Suprapubic skin (tissue), 4 donors: ENCODE data around the gene PPP4R2. TPM values are rescaled to one million over a fixed set of nuclear protein-coding genes. Genes with fewer than 3 reads are reported as not detected.

Source experiments
- DNase-seq, 2 donors: peaks; one replicate each; pipeline ENCODE4 v3.0.0-alpha.2; 2019; ENCODE audit warnings: low spot score in 2 of 2
- H3K27ac ChIP-seq: fragments of 200-600 bp; sonication (generic); one replicate; pipeline ENCODE4 v1.5.1; 2019
- H3K27me3 ChIP-seq: fragments of 200-600 bp; sonication (generic); one replicate; pipeline ENCODE4 v1.5.1; 2019
- H3K36me3 ChIP-seq: fragments of 200-600 bp; sonication (generic); one replicate; pipeline ENCODE4 v1.5.1; 2019
- H3K4me1 ChIP-seq: fragments of 200-600 bp; sonication (generic); one replicate; pipeline ENCODE4 v1.5.1; 2019
- H3K4me3 ChIP-seq: fragments of 200-600 bp; sonication (generic); one replicate; pipeline ENCODE4 v1.5.1; 2019; ENCODE audit warnings: mild to moderate bottlenecking
- H3K9me3 ChIP-seq: fragments of 200-600 bp; sonication (generic); one replicate; pipeline ENCODE4 v1.5.1; 2019
- CTCF ChIP-seq, 2 donors: fragments of 200-600 bp in 1 of 2; fragments of 450-650 bp in 1 of 2; sonication (generic) in 1 of 2; IDR thresholded peaks; one replicate each; pipeline ENCODE4 v1.5.1; 2016 to 2019; ENCODE audit warnings: antibody characterized with exemption in 2 of 2, mild to moderate bottlenecking in 1 of 2, moderate library complexity in 1 of 2
- EP300 ChIP-seq: sonication (generic); formaldehyde crosslinking; IDR thresholded peaks from one replicate; pipeline ENCODE4 v1.6.1; 2017; ENCODE audit warnings: antibody characterized with exemption
- POLR2A ChIP-seq, 2 donors: fragments of 450-650 bp; IDR thresholded peaks; one replicate each; pipeline ENCODE4 v1.6.1; 2017; ENCODE audit warnings: antibody characterized with exemption in 2 of 2, mild to moderate bottlenecking in 2 of 2, moderate library complexity in 2 of 2
- POLR2AphosphoS5 ChIP-seq, 3 donors: sonication (generic); formaldehyde crosslinking; IDR thresholded peaks; one replicate each; pipeline ENCODE4 v1.6.1; 2017; ENCODE audit warnings: antibody characterized with exemption in 3 of 3
- WGBS: methylation state at CpG from one replicate; pipeline ENCODE4 v1.1.5; 2018; 5-methylcytosine and 5-hydroxymethylcytosine counted together
- total RNA-seq, 4 donors: library from RNA; depleted of rRNA; stranded (reverse); fragments of >200 nt; gene quantifications; one replicate each; pipeline ENCODE4 v1.1.0, GENCODE V29; 2016

Gene PPP4R2
- total RNA-seq, 4 donors from 2014 or later = 24.4 to 46.3 (median 36.6) TPM

- Histone ChIP-seq H3K4me3 (no peak overlapping the region), H3K27me3 (no peaks in the 10 kb centered on the region), H3K36me3 (no peaks in the 10 kb centered on the region), H3K9me3 (no peaks in the 10 kb centered on the region), H3K4me1 (peaks cover 8% of the 10 kb centered on the region), H3K27ac (no peak overlapping the region)
- 86% methylated on average over 2 of the region's 2 CpGs for WGBS
- DNase-seq = no peak
- TF ChIP-seq POLR2A (IDR thresholded peaks at IDR 0.05) (no peak), POLR2AphosphoS5 (IDR thresholded peaks at IDR 0.05) (no peak), EP300 (no peak), CTCF (IDR thresholded peaks at IDR 0.05) (no peak)
These were observed 101.4 kb downstream of the PPP4R2 start for GRCh38 chr3:73098026-73098425.

- Histone ChIP-seq H3K9me3 (no peaks in the 10 kb centered on the region), H3K27ac (no peak overlapping the region), H3K4me3 (no peak overlapping the region), H3K36me3 (no peaks in the 10 kb centered on the region), H3K4me1 (peaks cover 8% of the 10 kb centered on the region), H3K27me3 (no peaks in the 10 kb centered on the region)
- no peak for DNase-seq
- WGBS = 92% methylated on average over 1 of the region's 1 CpG
- TF ChIP-seq EP300 = no peak
- no peak for TF ChIP-seq POLR2A (IDR thresholded peaks at IDR 0.05)
- TF ChIP-seq CTCF (IDR thresholded peaks at IDR 0.05) = no peak
- TF ChIP-seq POLR2AphosphoS5 (IDR thresholded peaks at IDR 0.05) = no peak
These were observed 102.3 kb downstream of the PPP4R2 start for GRCh38 chr3:73098873-73099272.

- H3K36me3 ChIP-seq = no peaks in the 10 kb centered on the region
- DNase-seq = peak; percentile 89 to 92
- no peak overlapping the region for H3K27ac ChIP-seq
- peaks cover 8% of the 10 kb centered on the region for H3K4me1 ChIP-seq
- H3K9me3 ChIP-seq = no peaks in the 10 kb centered on the region
- H3K27me3 ChIP-seq = no peaks in the 10 kb centered on the region
- WGBS = 13% methylated on average over 9 of the region's 9 CpGs
- H3K4me3 ChIP-seq = no peak overlapping the region
- no peak for TF ChIP-seq POLR2A (IDR thresholded peaks at IDR 0.05)
- peak; percentile 86 to 87 for TF ChIP-seq CTCF (IDR thresholded peaks at IDR 0.05)
These were observed 104.3 kb downstream of the PPP4R2 start for GRCh38 chr3:73100741-73101559.

- no peaks in the 10 kb centered on the region for H3K9me3 ChIP-seq
- TF ChIP-seq POLR2AphosphoS5 (IDR thresholded peaks at IDR 0.05) = no peak
- no peak for TF ChIP-seq EP300
- TF ChIP-seq POLR2A (IDR thresholded peaks at IDR 0.05) = no peak
- no peak for TF ChIP-seq CTCF (IDR thresholded peaks at IDR 0.05)
- no peaks in the 10 kb centered on the region for H3K27me3 ChIP-seq
- no peak overlapping the region for H3K27ac ChIP-seq
- WGBS = 56% methylated on average over 2 of the region's 2 CpGs
- no peak overlapping the region for H3K4me3 ChIP-seq
- H3K36me3 ChIP-seq = no peaks in the 10 kb centered on the region
- DNase-seq = no peak
- H3K4me1 ChIP-seq = peaks cover 8% of the 10 kb centered on the region
These were observed 105.3 kb downstream of the PPP4R2 start for GRCh38 chr3:73101881-73102280.

GRCh38 chr3:73107215-73107614, 110.6 kb downstream of the PPP4R2 start:
- no peak for TF ChIP-seq POLR2AphosphoS5 (IDR thresholded peaks at IDR 0.05)
- DNase-seq = no peak
- Histone ChIP-seq H3K27me3 (no peaks in the 10 kb centered on the region), H3K4me1 (no peaks in the 10 kb centered on the region), H3K4me3 (no peak overlapping the region), H3K27ac (no peak overlapping the region), H3K9me3 (no peaks in the 10 kb centered on the region), H3K36me3 (no peaks in the 10 kb centered on the region)
- 87% methylated on average over 3 of the region's 3 CpGs for WGBS
